Stomach (tissue), 9 donors: ENCODE data around the gene RARS1. TPM values are rescaled to one million over a fixed set of nuclear protein-coding genes. Genes with fewer than 3 reads are reported as not detected.

Experiments
- DNase-seq, 2 donors: peaks; one replicate each; pipeline versions ENCODE4 v3.0.0 to v3.0.0-alpha.2; 2013 to 2019
- H3K27ac ChIP-seq, 5 donors: fragments of 200-600 bp in 4 of 5; sonication (generic) in 4 of 5; one replicate each; pipeline ENCODE4 v1.5.1; 2013 to 2019; ENCODE audit warnings: mild to moderate bottlenecking in 1 of 5, moderate library complexity in 1 of 5
- H3K27me3 ChIP-seq, 3 donors: fragments of 200-600 bp; sonication (generic); one replicate each; pipeline ENCODE4 v1.5.1; 2017 to 2019; ENCODE audit warnings: mixed run types in 1 of 3
- H3K36me3 ChIP-seq, 4 donors: fragments of 200-600 bp; sonication (generic); 1 replicate in 3 of 4; 2 replicates in 1 of 4; pipeline ENCODE4 v1.5.1; 2016 to 2019
- H3K4me1 ChIP-seq, 4 donors: fragments of 200-600 bp; sonication (generic); one replicate each; pipeline ENCODE4 v1.5.1; 2016 to 2019
- H3K4me3 ChIP-seq, 4 donors: fragments of 200-600 bp; sonication (generic) in 3 of 4; one replicate each; pipeline ENCODE4 v1.5.1; 2016 to 2019; ENCODE audit warnings: mild to moderate bottlenecking in 1 of 4
- H3K9me3 ChIP-seq, 4 donors: fragments of 200-600 bp; sonication (generic); one replicate each; pipeline ENCODE4 v1.5.1; 2016 to 2019
- EP300 ChIP-seq: sonication (generic); formaldehyde crosslinking; IDR thresholded peaks from one replicate; pipeline ENCODE4 v1.6.1; 2017; ENCODE audit warnings: antibody characterized with exemption
- POLR2A ChIP-seq, 4 donors: fragments of 450-650 bp; IDR thresholded peaks; one replicate each; pipeline ENCODE4 v1.6.1; 2016; ENCODE audit warnings: antibody characterized with exemption in 4 of 4, control low read depth in 2 of 4, mild to moderate bottlenecking in 1 of 4, moderate library complexity in 1 of 4
- POLR2AphosphoS5 ChIP-seq, 3 donors: sonication (generic); formaldehyde crosslinking; IDR thresholded peaks; one replicate each; pipeline ENCODE4 v1.6.1; 2016; ENCODE audit warnings: antibody characterized with exemption in 3 of 3
- WGBS, 5 donors: extraction: QIAGEN DNeasy Blood & Tissue Kit in 3 of 5; methylation state at CpG; one replicate each; pipeline versions ENCODE4 v1.1.5 to v1.1.7; 2013 to 2018; 5-methylcytosine and 5-hydroxymethylcytosine counted together
- intact Hi-C: fragments of 100-400 bp; cut with DNase I; formaldehyde crosslinking; loops from one replicate; pipeline ENCODE4 v1.15.1; 2023; ENCODE audit warnings: low total_unique reads
- polyA plus RNA-seq, 3 donors: library from polyadenylated mRNA; stranded (reverse); fragments of 200-250 nt; gene quantifications; one replicate each; pipeline ENCODE4 v1.2.3, GENCODE V29; 2013
- total RNA-seq, 5 donors: library from RNA; depleted of rRNA; stranded (reverse); fragments of >200 nt; gene quantifications; one replicate each; pipeline versions ENCODE4 v1.1.0 to v1.2.3, GENCODE V29; 2014 to 2016
- TF ChIP-seq, protein P1 (sequence below), 7 experiments: fragments of 450-650 bp in 4 of 7; fragments of 200-600 bp in 3 of 7; sonication (generic) in 3 of 7; IDR thresholded peaks; one replicate each; pipeline ENCODE4 v1.5.1; 2016 to 2019; ENCODE audit warnings: antibody characterized with exemption in 7 of 7, control low read depth in 2 of 7, mild to moderate bottlenecking in 1 of 7
- donor health status: healthy with polysubstance abuse.
- donor health status: Bipolar disorder and iron deficiency.
- donor health status: healthy.

Gene RARS1
- total and polyA plus RNA-seq, 8 donors = 27.5 to 139 (median 40.5) TPM

DNA sequence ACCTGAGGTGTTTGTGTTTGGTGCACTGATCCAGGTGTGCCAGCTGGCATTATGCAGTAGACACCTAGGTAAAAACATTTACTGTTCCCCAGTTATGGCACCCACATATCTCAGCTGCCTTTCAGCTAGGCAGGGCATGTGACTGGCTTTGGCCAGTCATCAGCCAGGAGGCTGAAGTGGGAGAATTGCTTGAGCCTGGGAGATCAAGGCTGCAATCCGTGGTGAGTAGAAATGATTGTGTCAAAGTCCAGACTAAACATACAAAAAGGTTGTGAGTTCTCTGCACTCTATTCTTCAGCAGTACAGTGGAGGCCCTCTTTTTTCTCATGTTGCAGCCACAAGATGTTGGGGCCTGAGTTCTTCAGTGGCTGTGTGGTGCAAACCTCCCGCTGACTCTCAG is 39.6 kb downstream of the RARS1 start:
- Histone ChIP-seq H3K9me3 (peaks cover 0 to 10% (median 6%) of the 10 kb centered on the region in 4 donors), H3K36me3 (peaks cover 0 to 26% (median 20%) of the 10 kb centered on the region in 4 donors), H3K4me1 (peaks cover 4 to 15% (median 9%) of the 10 kb centered on the region in 4 donors), H3K4me3 (no peak overlapping the region), H3K27ac (no peak overlapping the region), H3K27me3 (peaks cover 0 to 27% (median 23%) of the 10 kb centered on the region in 3 donors)
- 55 to 69% (median 66%) methylated on average over 2 of the region's 2 CpGs for WGBS, 5 donors
- intact Hi-C loops = no loop called here
- TF ChIP-seq EP300 (no peak), POLR2A (IDR thresholded peaks at IDR 0.05) (no peak), POLR2AphosphoS5 (IDR thresholded peaks at IDR 0.05) (no peak)
- TF ChIP-seq, protein P1, sequence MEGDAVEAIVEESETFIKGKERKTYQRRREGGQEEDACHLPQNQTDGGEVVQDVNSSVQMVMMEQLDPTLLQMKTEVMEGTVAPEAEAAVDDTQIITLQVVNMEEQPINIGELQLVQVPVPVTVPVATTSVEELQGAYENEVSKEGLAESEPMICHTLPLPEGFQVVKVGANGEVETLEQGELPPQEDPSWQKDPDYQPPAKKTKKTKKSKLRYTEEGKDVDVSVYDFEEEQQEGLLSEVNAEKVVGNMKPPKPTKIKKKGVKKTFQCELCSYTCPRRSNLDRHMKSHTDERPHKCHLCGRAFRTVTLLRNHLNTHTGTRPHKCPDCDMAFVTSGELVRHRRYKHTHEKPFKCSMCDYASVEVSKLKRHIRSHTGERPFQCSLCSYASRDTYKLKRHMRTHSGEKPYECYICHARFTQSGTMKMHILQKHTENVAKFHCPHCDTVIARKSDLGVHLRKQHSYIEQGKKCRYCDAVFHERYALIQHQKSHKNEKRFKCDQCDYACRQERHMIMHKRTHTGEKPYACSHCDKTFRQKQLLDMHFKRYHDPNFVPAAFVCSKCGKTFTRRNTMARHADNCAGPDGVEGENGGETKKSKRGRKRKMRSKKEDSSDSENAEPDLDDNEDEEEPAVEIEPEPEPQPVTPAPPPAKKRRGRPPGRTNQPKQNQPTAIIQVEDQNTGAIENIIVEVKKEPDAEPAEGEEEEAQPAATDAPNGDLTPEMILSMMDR (IDR thresholded peaks at IDR 0.05) = no peak
- no peak for DNase-seq

DNA sequence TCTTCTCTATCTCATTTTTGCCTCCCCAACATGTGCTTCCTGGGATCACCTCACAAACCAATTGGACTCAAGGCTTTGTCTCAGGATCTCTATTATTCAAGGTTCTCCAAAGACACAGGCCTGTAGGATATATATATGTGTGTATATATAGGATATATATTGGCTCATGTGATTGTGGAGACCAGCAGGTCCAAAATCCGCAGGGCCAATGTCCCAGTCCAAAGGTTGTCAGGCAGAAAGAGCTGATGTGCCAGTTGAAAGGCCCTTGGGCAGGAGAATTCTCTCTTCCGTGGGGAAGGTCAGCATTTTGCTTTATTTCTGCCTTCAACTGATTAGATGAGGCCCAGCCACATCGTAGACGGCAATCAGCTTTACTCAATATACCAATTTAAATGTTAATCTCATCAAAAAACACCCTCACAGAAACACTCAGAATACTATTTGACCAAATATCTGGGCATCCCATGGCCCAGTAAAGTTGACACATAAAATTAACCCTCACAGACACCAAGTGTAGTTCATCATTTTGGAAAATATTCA is 41.6 kb downstream of the RARS1 start:
- intact Hi-C loops = no loop called here
- H3K4me1 ChIP-seq = peaks cover 4 to 15% (median 9%) of the 10 kb centered on the region in 4 donors
- H3K4me3 ChIP-seq = no peak overlapping the region
- TF ChIP-seq EP300 (no peak), POLR2AphosphoS5 (IDR thresholded peaks at IDR 0.05) (no peak), POLR2A (IDR thresholded peaks at IDR 0.05) (no peak)
- TF ChIP-seq, protein P1 (IDR thresholded peaks at IDR 0.05) = no peak
- WGBS, 5 donors = 83 to 92% (median 88%) methylated on average over 4 of the region's 4 CpGs
- H3K36me3 ChIP-seq = peaks cover 0 to 10% (median 8%) of the 10 kb centered on the region in 4 donors
- H3K9me3 ChIP-seq = peaks cover 0 to 10% (median 6%) of the 10 kb centered on the region in 4 donors
- peaks cover 0 to 46% (median 34%) of the 10 kb centered on the region in 3 donors for H3K27me3 ChIP-seq
- H3K27ac ChIP-seq = no peak overlapping the region
- no peak for DNase-seq

DNA sequence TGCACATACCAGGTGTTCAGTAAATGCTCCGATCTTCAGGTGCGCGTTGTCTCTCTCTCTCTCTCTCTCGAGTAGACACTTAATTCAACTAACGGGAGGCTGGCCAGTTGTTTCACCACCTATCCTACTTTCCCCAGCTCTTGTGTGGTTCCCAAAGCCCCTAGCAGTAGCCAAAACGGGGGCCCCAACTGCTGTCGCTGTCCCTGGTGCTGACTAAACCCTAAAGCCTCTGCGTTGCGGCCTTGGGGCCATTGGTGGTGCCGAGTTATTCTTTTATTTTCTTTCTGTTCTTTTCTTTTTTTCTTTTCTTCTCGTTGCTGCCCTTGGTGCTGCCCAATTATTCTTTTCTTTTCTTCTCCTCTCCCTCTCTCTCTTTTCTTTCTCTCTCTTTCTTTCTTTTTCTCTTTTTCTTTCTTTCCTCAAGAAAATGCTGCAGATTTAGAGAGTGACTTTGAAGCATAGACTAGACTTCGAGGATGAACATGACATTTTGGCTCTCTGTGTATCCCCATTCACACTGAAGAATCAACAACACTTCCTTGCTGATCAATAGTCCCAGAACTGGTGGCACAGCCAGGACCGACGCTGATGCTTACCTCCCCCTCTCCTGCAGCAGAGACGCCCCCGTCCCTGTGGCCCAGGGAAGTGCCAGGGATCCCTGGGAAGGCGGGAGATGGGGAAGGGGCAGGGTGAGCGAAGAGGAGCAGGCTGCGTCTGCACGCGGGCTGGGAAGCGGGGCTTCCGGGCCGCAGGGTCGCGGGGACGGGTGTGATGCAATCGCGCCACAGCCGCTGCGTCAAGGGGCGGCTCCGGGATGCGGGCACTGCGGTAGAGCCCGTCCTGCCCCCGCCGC is 42.5 kb downstream of the RARS1 start, which contains the start of gene FBLL1:
Gene FBLL1 (plus strand): TSS at position 785 of the 853 bp plus-strand sequence. CDS start 200 bp downstream, outside the sequence.
- no peak for TF ChIP-seq POLR2A (IDR thresholded peaks at IDR 0.05)
- no peak for TF ChIP-seq POLR2AphosphoS5 (IDR thresholded peaks at IDR 0.05)
- DNase-seq = peak in 1 of 2 donors; percentile 80
- intact Hi-C loops = no loop called here
- peaks cover 0 to 2% (median under 1%) of the 10 kb centered on the region in 4 donors for H3K36me3 ChIP-seq
- H3K4me1 ChIP-seq = peaks cover 4 to 15% (median 9%) of the 10 kb centered on the region in 4 donors
- 13 to 22% (median 17%) methylated on average over 21 to 38 of the region's 38 CpGs for WGBS, 5 donors
- peaks cover 0 to 56% (median 34%) of the 10 kb centered on the region in 3 donors for H3K27me3 ChIP-seq
- no peak within 1 kb of the TSS for H3K27ac ChIP-seq
- peak within 1 kb of the TSS; percentile 44 to 56 (median 47) for H3K4me3 ChIP-seq
- peaks cover 0 to 10% (median 6%) of the 10 kb centered on the region in 4 donors for H3K9me3 ChIP-seq

DNA sequence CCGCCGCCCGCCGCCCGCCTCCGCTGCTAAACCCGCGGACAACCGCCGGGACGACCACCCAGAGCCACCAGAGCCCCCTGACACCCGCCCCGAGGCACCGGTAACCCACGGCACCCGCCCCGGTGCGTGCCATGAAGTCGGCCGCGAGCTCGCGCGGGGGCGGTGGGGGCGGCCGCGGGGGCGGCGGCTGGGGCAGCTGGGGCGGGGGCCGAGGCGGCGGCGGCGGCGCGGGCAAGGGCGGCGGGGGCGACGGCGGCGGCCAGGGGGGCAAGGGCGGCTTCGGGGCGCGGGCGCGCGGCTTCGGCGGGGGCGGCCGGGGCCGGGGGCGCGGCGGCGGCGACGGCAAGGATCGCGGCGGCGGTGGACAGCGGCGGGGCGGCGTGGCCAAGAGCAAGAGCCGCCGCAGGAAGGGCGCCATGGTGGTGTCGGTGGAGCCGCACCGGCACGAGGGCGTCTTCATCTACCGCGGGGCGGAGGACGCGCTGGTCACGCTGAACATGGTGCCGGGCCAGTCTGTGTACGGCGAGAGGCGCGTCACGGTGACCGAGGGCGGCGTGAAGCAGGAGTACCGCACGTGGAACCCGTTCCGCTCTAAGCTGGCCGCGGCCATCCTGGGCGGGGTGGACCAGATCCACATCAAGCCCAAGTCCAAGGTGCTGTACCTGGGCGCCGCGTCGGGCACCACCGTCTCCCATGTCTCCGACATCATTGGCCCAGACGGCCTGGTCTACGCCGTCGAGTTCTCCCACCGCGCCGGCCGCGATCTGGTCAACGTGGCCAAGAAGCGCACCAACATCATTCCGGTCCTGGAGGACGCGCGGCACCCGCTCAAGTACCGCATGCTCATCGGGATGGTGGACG is 43.3 kb downstream of the RARS1 start:
- H3K27me3 ChIP-seq = peaks cover 0 to 58% (median 34%) of the 10 kb centered on the region in 3 donors
- peaks cover 0 to 10% (median 6%) of the 10 kb centered on the region in 4 donors for H3K9me3 ChIP-seq
- no peak for TF ChIP-seq POLR2AphosphoS5 (IDR thresholded peaks at IDR 0.05)
- no peak for TF ChIP-seq POLR2A (IDR thresholded peaks at IDR 0.05)
- TF ChIP-seq, protein P1 (IDR thresholded peaks at IDR 0.05) = no peak
- no peak for TF ChIP-seq EP300
- WGBS, 5 donors = 17 to 67% (median 21%) methylated on average over 15 to 125 of the region's 125 CpGs
- no peak overlapping the region for H3K27ac ChIP-seq
- intact Hi-C loops = no loop called here
- DNase-seq = peak in 1 of 2 donors; percentile 56
- peaks cover 4 to 15% (median 9%) of the 10 kb centered on the region in 4 donors for H3K4me1 ChIP-seq
- peak overlapping the region; percentile 44 to 56 (median 47) for H3K4me3 ChIP-seq
- H3K36me3 ChIP-seq = no peaks in the 10 kb centered on the region
